ENCODE results near the gene SLC35F1. TPM values are rescaled to one million over a fixed set of nuclear protein-coding genes. Genes with fewer than 3 reads are reported as not detected.
A peak's percentile ranks its signal among the peaks of the same experiment; 100 is the strongest.
"Not testable (repeated sequence)": the region's sequence is repeated elsewhere in the genome, so short reads cannot be mapped to it uniquely, and the experiment has no call there.

The SLC35F1 gene
- total RNA-seq (1 to 10 TPM in 1 of 5 donors, under 1 TPM in 2, not detected in 2; under 0.01 to 6.8 (median 0.72) TPM), polyA plus RNA-seq (under 1 TPM; 0.15 to 0.50 (median 0.25) TPM)
- long read RNA-seq, donor 1 = 0 reads
- long read RNA-seq, donor 2, full-length matches to known transcripts = 1 of 1 reads
- long read RNA-seq, donor 2, partial matches to known transcripts = 0 of 1 reads
- long read RNA-seq, donor 2, other reads (novel, unspliced or antisense) = 0 of 1 reads
- long read RNA-seq, donor 3 = 0 reads
- long read RNA-seq, donor 4 = 0 reads
- long read RNA-seq, donor 5, full-length matches to known transcripts = 3 of 15 reads
- long read RNA-seq, donor 5, partial matches to known transcripts = 12 of 15 reads
- long read RNA-seq, donor 5, other reads (novel, unspliced or antisense) = 0 of 15 reads
- long read RNA-seq, donor 6, full-length matches to known transcripts = 2 of 14 reads
- long read RNA-seq, donor 6, partial matches to known transcripts = 12 of 14 reads
- long read RNA-seq, donor 6, other reads (novel, unspliced or antisense) = 0 of 14 reads
- long read RNA-seq, donor 7, full-length matches to known transcripts = 3 of 12 reads
- long read RNA-seq, donor 7, partial matches to known transcripts = 9 of 12 reads
- long read RNA-seq, donor 7, other reads (novel, unspliced or antisense) = 0 of 12 reads
- long read RNA-seq, donor 8, full-length matches to known transcripts = 2 of 2 reads
- long read RNA-seq, donor 8, partial matches to known transcripts = 0 of 2 reads
- long read RNA-seq, donor 8, other reads (novel, unspliced or antisense) = 0 of 2 reads
- long read RNA-seq, donor 9, full-length matches to known transcripts = 1 of 1 reads
- long read RNA-seq, donor 9, partial matches to known transcripts = 0 of 1 reads
- long read RNA-seq, donor 9, other reads (novel, unspliced or antisense) = 0 of 1 reads
- long read RNA-seq, donor 10 = 0 reads

DNA sequence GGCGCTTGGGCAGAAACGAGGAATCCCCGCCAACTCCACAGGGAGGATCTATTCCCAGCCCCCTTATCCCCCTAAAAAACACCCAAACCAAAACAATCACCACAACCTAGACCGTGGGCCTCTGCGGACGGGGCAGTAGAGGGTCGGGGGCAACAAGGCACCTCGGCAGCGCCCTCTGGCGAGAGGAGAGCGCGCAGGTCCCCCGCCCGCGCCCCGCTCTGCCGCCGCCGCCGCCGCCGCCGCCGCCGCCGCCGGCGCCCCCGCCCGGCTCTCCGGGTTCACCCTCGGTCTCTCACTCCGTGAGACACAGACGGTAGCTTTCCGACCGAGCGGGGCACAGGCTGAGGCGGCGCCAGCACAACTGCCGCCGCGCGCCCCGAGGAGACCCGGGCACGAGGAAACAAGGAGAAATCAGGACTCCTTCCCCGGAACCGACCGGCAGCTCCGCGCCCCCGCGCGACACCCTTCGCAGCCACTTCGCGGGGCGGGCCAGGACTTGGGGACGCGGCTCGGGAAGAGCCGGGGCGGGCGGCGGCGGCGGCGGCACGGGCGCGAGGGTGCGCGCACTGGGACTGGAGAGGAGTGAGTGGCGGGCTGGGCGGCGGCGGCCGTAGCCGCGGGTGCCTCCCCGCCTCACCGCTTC, at the start of gene SLC35F1:
TSS of gene SLC35F1 (plus strand) at position 307 of the 643 bp plus-strand sequence.
- Histone ChIP-seq H3K4me3 (peak within 1 kb of the TSS; percentile 62 to 88 (median 71)), H3K36me3 (no peaks in the 10 kb centered on the region), H3K27me3 (peaks cover 0 to 64% (median 34%) of the 10 kb centered on the region in 3 donors), H3K27ac (peak within 1 kb of the TSS in 2 of 5 donors; percentile 52 to 60), H3K4me1 (peaks cover 14 to 25% (median 20%) of the 10 kb centered on the region in 4 donors), H3K9me3 (no peaks in the 10 kb centered on the region)
- intact Hi-C loops (cut with DNase I; ENCODE audit: low total_unique reads) = no loop called here
- 1 to 4% (median 1%) methylated on average over 17 to 82 of the region's 82 CpGs for WGBS, 5 donors
- peak; percentile 40 to 87 for DNase-seq
- TF ChIP-seq, protein P1, sequence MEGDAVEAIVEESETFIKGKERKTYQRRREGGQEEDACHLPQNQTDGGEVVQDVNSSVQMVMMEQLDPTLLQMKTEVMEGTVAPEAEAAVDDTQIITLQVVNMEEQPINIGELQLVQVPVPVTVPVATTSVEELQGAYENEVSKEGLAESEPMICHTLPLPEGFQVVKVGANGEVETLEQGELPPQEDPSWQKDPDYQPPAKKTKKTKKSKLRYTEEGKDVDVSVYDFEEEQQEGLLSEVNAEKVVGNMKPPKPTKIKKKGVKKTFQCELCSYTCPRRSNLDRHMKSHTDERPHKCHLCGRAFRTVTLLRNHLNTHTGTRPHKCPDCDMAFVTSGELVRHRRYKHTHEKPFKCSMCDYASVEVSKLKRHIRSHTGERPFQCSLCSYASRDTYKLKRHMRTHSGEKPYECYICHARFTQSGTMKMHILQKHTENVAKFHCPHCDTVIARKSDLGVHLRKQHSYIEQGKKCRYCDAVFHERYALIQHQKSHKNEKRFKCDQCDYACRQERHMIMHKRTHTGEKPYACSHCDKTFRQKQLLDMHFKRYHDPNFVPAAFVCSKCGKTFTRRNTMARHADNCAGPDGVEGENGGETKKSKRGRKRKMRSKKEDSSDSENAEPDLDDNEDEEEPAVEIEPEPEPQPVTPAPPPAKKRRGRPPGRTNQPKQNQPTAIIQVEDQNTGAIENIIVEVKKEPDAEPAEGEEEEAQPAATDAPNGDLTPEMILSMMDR (IDR thresholded peaks at IDR 0.05) = peak in 1 of 7 experiments; percentile 31
- TF ChIP-seq POLR2AphosphoS5 (IDR thresholded peaks at IDR 0.05) (no peak), POLR2A (IDR thresholded peaks at IDR 0.05) (no peak)

DNA sequence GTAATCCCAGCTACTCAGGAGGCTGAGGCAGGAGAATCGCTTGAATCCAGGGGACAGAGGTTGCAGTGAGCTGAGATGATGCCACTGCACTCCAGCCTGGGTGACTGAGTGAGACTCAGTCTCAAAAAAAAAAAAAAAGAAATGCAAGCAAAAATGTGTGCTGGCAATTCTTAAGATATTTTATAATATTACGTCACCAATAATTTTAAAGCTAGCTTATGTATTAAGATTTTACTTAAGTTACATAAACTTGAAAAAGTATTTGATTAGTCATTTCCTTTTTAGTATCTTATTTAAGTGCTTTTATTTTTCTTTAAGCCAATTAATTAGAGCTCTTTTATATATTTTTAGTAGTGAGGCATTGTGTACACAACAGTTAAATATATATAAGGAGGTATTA, 48.5 kb upstream of the SLC35F1 start:
- H3K9me3 ChIP-seq; H3K36me3 ChIP-seq; DNase-seq; H3K4me1 ChIP-seq; intact Hi-C loops (cut with DNase I; ENCODE audit: low total_unique reads); H3K27me3 ChIP-seq; H3K4me3 ChIP-seq; H3K27ac ChIP-seq: not testable (repeated sequence)
- 69 to 94% (median 72%) methylated on average over 2 of the region's 2 CpGs for WGBS, 5 donors

DNA sequence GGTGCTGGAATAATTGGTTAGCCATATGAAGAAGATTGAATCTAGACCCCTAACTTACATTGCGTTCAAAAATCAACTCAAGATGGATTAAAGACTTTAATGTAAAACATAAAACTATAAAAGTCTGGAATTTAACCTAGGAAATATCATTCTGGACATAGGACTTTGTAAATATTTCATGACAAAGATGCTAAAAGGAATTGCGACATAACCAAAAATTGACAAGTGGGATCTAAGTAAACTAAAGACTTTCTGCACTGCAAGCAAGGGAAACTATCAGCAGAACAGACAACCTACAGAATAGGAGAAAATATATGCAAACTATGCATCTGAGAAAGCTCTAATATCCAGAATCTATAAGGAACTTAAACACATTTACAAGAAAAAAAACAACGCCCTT, 45.5 kb upstream of the SLC35F1 start:
- no peak overlapping the region for H3K4me3 ChIP-seq
- no peak overlapping the region for H3K27ac ChIP-seq
- DNase-seq = no peak
- H3K9me3 ChIP-seq = peaks cover 0 to 8% (median 3%) of the 10 kb centered on the region in 4 donors
- no peaks in the 10 kb centered on the region for H3K27me3 ChIP-seq
- intact Hi-C loops (cut with DNase I; ENCODE audit: low total_unique reads) = no loop called here
- no peaks in the 10 kb centered on the region for H3K36me3 ChIP-seq
- WGBS, 5 donors = 87 to 98% (median 94%) methylated on average over 3 of the region's 3 CpGs
- no peaks in the 10 kb centered on the region for H3K4me1 ChIP-seq
- TF ChIP-seq EP300 (IDR thresholded peaks at IDR 0.05) (no peak), POLR2A (IDR thresholded peaks at IDR 0.05) (no peak), POLR2AphosphoS5 (IDR thresholded peaks at IDR 0.05) (no peak)
- TF ChIP-seq, protein P1 (IDR thresholded peaks at IDR 0.05) = no peak

DNA sequence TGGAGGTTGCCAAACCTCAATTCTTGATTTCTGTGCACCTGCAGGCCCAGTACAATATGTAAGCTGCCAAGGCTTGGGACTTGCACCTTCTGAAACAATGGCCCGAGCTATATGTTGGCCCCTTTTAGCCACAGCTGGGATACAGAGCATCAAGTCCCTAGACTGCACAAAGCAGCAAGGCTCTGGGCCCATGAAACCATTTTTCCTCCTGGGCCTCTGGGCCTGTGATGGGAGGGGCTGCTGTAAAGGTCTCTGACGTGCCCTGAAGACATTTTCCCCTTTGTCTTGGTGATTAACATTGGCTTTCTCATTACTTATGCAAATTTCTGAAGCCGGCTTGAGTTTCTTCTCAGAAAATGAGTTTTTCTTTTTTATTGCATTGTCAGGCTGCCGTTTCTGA, 40.5 kb upstream of the SLC35F1 start:
- no peaks in the 10 kb centered on the region for H3K4me1 ChIP-seq
- H3K27me3 ChIP-seq = no peaks in the 10 kb centered on the region
- intact Hi-C loops (cut with DNase I; ENCODE audit: low total_unique reads) = no loop called here
- 56 to 64% (median 57%) methylated on average over 4 of the region's 4 CpGs for WGBS, 5 donors
- no peak overlapping the region for H3K4me3 ChIP-seq
- H3K9me3 ChIP-seq = peaks cover 0 to 15% (median 5%) of the 10 kb centered on the region in 4 donors
- H3K27ac ChIP-seq = no peak overlapping the region
- TF ChIP-seq, protein P1 (IDR thresholded peaks at IDR 0.05) = no peak
- TF ChIP-seq POLR2AphosphoS5 (IDR thresholded peaks at IDR 0.05) (no peak), EP300 (IDR thresholded peaks at IDR 0.05) (no peak)
- no peaks in the 10 kb centered on the region for H3K36me3 ChIP-seq
- DNase-seq = no peak
